Calu3 (cell line): ENCODE results near the gene CETN3. TPM values are rescaled to one million over a fixed set of nuclear protein-coding genes. Genes with fewer than 3 reads are reported as not detected.
A peak's percentile ranks its signal among the peaks of the same experiment; 100 is the strongest.

Experiments
- BruUV-seq: library from RNA; stranded (reverse); fragments of 400-500 nt; replicated peaks from 2 replicates; lab custom pipeline; 2021; lab: Mats Ljungman, UMichigan
- CTCF ChIA-PET: fragments of 300-600 bp; sonication (Branson Sonifier 250); formaldehyde crosslinking; loops from one replicate; lab custom pipeline; 2022; ENCODE audit warnings: antibody characterized with exemption; lab: Charles Lee
- DNase-seq: peaks from one replicate; pipeline ENCODE4 v3.0.0; 2022
- H3K27ac Mint-ChIP-seq: one replicate; pipeline ENCODE4 v1.8.0; 2022; ENCODE audit warnings: mixed read lengths; ENCODE audit not compliant: unreplicated experiment
- H3K27me3 Mint-ChIP-seq: one replicate; pipeline ENCODE4 v1.8.0; 2022; ENCODE audit warnings: mixed read lengths; ENCODE audit not compliant: unreplicated experiment
- H3K36me3 Mint-ChIP-seq: one replicate; pipeline ENCODE4 v1.8.0; 2022; ENCODE audit warnings: mild to moderate bottlenecking, moderate library complexity, mixed read lengths; ENCODE audit not compliant: insufficient read depth, unreplicated experiment
- H3K4me1 Mint-ChIP-seq: one replicate; pipeline ENCODE4 v1.8.0; 2022; ENCODE audit warnings: mild to moderate bottlenecking, low read depth, mixed read lengths; ENCODE audit not compliant: unreplicated experiment
- H3K4me3 Mint-ChIP-seq: one replicate; pipeline ENCODE4 v1.8.0; 2022; ENCODE audit warnings: mild to moderate bottlenecking, low read depth, moderate library complexity, mixed read lengths; ENCODE audit not compliant: unreplicated experiment
- H3K9me3 Mint-ChIP-seq: one replicate; pipeline ENCODE4 v1.8.0; 2022; ENCODE audit warnings: low read depth, mixed read lengths; ENCODE audit not compliant: unreplicated experiment
- intact Hi-C: fragments of 100-400 bp; cut with micrococcal nuclease; formaldehyde crosslinking; loops from one replicate; pipeline ENCODE4 v1.10.0; 2022; ENCODE audit not compliant: unreplicated experiment
- total RNA-seq: library from RNA; stranded (reverse); gene quantifications from 2 replicates; pipeline ENCODE4 v1.2.3, GENCODE V29; 2022
- TF ChIP-seq, protein P1 (sequence below): fragments of 200-600 bp; IDR thresholded peaks from one replicate; pipeline ENCODE4 v1.8.0; 2022; ENCODE audit warnings: antibody characterized with exemption; ENCODE audit not compliant: unreplicated experiment

The CETN3 gene
- total RNA-seq, 1 experiment from 2014 or later, result 40.3 TPM

DNA sequence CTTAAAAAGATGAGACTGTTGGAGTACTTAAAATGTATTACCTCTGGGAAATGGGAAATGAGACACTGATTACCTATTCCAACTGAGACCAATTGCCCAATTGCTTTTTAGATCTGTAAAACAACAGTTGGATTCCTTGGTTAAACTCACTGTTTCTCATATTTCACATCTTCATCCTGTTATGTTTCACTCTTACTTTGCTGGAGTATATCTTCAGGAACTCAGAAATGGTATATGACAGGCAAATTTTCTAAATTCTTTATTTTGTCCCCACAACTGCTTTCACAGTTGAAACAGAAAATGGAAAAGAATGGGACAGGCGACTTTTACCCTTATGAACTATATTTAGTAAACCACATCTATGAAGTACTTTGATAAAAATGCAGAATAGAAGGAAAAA is 8.7 kb upstream of the CETN3 start:
- no peak for DNase-seq
- peaks cover 8% of the 10 kb centered on the region for H3K4me1 Mint-ChIP-seq
- no peaks in the 10 kb centered on the region for H3K9me3 Mint-ChIP-seq
- H3K36me3 Mint-ChIP-seq, result no peaks in the 10 kb centered on the region
- BruUV-seq, result no TSS peak
- no peaks in the 10 kb centered on the region for H3K27me3 Mint-ChIP-seq
- no peak overlapping the region for H3K27ac Mint-ChIP-seq
- intact Hi-C loops, result no loop called here
- TF ChIP-seq, protein P1, sequence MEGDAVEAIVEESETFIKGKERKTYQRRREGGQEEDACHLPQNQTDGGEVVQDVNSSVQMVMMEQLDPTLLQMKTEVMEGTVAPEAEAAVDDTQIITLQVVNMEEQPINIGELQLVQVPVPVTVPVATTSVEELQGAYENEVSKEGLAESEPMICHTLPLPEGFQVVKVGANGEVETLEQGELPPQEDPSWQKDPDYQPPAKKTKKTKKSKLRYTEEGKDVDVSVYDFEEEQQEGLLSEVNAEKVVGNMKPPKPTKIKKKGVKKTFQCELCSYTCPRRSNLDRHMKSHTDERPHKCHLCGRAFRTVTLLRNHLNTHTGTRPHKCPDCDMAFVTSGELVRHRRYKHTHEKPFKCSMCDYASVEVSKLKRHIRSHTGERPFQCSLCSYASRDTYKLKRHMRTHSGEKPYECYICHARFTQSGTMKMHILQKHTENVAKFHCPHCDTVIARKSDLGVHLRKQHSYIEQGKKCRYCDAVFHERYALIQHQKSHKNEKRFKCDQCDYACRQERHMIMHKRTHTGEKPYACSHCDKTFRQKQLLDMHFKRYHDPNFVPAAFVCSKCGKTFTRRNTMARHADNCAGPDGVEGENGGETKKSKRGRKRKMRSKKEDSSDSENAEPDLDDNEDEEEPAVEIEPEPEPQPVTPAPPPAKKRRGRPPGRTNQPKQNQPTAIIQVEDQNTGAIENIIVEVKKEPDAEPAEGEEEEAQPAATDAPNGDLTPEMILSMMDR, result no peak
- no peak overlapping the region for H3K4me3 Mint-ChIP-seq
- CTCF ChIA-PET, result interaction anchor here (1.6 kb wide), 1 partner anchor 21 kb away, joined by 5 read pairs; no protein-coding TSS in a partner anchor

DNA sequence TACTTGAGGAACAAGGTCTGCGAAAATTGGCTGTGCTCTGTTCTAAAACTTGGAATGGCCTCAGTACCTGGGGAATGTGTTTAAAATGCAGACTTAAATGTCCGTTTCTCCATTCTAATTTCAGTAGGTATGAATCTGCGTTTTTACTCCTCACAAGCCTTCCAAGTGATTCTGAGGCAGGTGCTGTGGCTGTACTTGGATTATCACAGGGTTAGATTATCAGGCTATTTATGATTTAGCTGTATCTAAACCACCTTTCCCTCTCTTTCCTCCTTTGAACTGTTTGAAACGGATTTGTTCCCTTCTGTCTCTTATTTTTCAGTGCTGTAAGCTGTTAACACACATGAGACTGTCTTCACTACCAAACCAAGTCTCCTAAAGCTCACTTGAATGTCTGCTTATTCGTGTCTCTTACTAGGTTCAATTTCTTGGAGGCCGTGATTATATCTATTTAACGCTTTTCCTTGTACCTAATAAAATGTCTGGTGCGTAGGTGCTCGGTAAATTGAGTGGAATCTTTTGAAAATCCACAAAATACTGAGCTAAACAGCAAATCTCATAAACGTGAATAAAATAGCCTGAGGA is 714 bp upstream of the CETN3 start:
- TF ChIP-seq, protein P1, result no peak
- Mint-ChIP-seq H3K36me3 (peaks cover 9% of the 10 kb centered on the region), H3K9me3 (no peaks in the 10 kb centered on the region), H3K27ac (no peak overlapping the region), H3K4me1 (peaks cover 17% of the 10 kb centered on the region), H3K27me3 (no peaks in the 10 kb centered on the region), H3K4me3 (no peak overlapping the region)
- BruUV-seq, result TSS peak; percentile 93
- no peak for DNase-seq
- intact Hi-C loops, result no loop called here
- CTCF ChIA-PET, result interaction anchor here (0.5 to 1.3 kb wide), 5 partner anchors 28 to 1686 kb away, joined by 3 to 5 read pairs (median 3); partner anchors contain the start of gene LYSMD3

DNA sequence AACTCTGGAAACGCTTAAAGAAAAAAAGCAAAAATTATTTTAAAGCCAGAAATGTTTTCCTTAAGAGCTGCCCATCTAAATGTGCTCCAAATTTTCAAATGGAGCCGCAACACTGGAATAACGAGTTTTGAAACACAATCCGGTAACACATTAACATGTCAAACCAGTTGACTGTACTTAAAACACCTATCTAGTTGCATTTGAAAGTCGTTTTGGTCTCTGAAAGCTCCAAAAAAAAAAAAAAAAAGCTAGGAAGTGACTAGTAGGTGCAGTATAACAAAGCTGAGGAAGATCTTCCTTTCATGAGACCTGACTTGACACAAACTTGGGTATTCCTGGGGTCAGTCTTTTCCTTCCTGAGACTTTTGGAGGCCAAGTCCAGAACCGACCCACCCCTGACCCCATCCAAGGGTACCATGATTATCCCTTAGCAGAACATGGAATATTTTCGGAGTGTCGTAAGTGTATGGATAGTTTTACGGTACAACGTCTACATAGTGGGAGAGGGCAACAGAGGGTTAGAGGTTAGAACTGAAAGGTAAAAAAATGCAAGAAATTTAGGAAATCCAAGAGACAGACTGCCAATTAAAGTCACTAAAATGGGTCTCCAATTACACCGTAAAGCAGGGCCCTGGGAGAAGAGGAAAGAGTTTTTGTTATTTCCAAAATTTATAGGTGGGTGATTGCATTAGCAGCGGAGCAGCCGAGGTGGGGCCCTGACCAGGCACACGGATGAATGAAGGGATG is 812 bp downstream of the CETN3 start:
- DNase-seq, result peak; percentile 38
- no peak overlapping the region for H3K27ac Mint-ChIP-seq
- TF ChIP-seq, protein P1, result no peak
- H3K4me1 Mint-ChIP-seq, result peaks cover 17% of the 10 kb centered on the region
- H3K27me3 Mint-ChIP-seq, result no peaks in the 10 kb centered on the region
- no peak overlapping the region for H3K4me3 Mint-ChIP-seq
- no peaks in the 10 kb centered on the region for H3K9me3 Mint-ChIP-seq
- intact Hi-C loops, result loop anchor here (5.0 kb wide), 1 partner anchor 206 kb away; no protein-coding TSS in a partner anchor
- H3K36me3 Mint-ChIP-seq, result peaks cover 14% of the 10 kb centered on the region
- BruUV-seq, result TSS peak; percentile 62
- CTCF ChIA-PET, result interaction anchor here (0.7 to 1.3 kb wide), 3 partner anchors 18 to 273 kb away, joined by 3 to 5 read pairs (median 3); no protein-coding TSS in a partner anchor

DNA sequence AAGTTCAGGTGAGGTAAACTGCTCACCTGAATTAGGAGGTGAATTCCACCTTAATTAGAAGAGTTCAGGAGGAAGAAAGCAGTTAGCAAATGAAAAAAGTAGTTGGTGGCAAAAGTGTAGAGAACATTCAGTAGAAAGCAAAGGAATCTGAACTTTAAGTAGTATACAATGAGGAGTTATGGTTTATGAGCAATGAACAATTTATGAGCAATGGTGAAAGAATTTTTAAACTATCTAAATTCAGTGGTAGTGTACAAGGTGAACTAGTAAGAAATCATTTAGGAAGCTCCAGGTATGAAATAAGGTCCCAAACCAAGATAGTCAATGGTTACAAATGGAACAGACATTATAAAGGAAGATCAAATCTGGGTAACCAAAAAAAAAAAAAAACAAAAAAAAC is 3.1 kb downstream of the CETN3 start:
- no peaks in the 10 kb centered on the region for H3K27me3 Mint-ChIP-seq
- no TSS peak for BruUV-seq
- CTCF ChIA-PET, result no interaction called here
- no peak overlapping the region for H3K4me3 Mint-ChIP-seq
- TF ChIP-seq, protein P1, result no peak
- no peaks in the 10 kb centered on the region for H3K9me3 Mint-ChIP-seq
- DNase-seq, result no peak
- intact Hi-C loops, result loop anchor here (5.0 kb wide), 1 partner anchor 204 kb away; no protein-coding TSS in a partner anchor
- peaks cover 14% of the 10 kb centered on the region for H3K36me3 Mint-ChIP-seq
- H3K27ac Mint-ChIP-seq, result no peak overlapping the region
- peaks cover 17% of the 10 kb centered on the region for H3K4me1 Mint-ChIP-seq
